ENCODE results near the gene FBXO10.

GRCh38 chr9:37491939-37492338, 84.2 kb downstream of the FBXO10 start:
- TF ChIP-seq CTCF (IDR thresholded peaks at IDR 0.05): no peak
- no peak for TF ChIP-seq POLR2A (IDR thresholded peaks at IDR 0.05)

Data from tibial nerve (tissue), 3 donors.